GM21526 (cell line): ENCODE measurements around the gene CRYBB2.
"Not testable (repeated sequence)": the region's sequence is repeated elsewhere in the genome, so short reads cannot be mapped to it uniquely, and the experiment has no call there.

Experiments
- ATAC-seq: cut with Tn5 transposase; IDR thresholded peaks from one replicate; pipeline ENCODE4 v1.9.1; 2021; ENCODE audit warnings: moderate library complexity; ENCODE audit not compliant: unreplicated experiment, low FRiP score

The CRYBB2 gene

GRCh38 chr22:25219211-25219689 lies at the start of gene CRYBB2:
Gene CRYBB2, plus strand, starts transcription at chr22:25219639. Its CDS starts 1,791 bp downstream, at chr22:25221430.
- no peak for ATAC-seq

- ATAC-seq: no peak
Measured at GRCh38 chr22:25170426-25170980, 48.9 kb upstream of the CRYBB2 start.

DNA sequence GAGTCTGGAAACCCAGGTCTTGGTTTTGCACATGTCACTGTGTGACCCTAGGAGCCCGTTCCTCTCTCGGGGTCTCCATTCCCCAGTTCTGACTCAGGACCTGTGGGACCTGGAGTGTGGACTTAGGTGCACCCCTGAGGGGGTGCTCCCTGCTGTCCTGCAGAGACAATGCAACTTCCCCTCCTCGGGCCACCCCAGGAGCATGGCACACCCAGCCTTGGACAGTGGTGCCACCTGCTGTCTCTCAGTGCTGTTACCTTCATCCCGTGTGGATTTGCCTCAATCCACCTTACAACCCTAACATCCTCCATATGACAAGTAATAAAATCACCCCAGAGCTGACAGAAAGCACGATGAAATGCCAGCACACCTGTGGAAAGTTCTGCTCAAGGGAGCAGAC lies 47.3 kb upstream of the CRYBB2 start:
- no peak for ATAC-seq

- ATAC-seq: no peak
Measured at GRCh38 chr22:25174156-25174887, 45.1 kb upstream of the CRYBB2 start.

GRCh38 chr22:25174888-25175411 lies 44.5 kb upstream of the CRYBB2 start:
- ATAC-seq: no peak

DNA sequence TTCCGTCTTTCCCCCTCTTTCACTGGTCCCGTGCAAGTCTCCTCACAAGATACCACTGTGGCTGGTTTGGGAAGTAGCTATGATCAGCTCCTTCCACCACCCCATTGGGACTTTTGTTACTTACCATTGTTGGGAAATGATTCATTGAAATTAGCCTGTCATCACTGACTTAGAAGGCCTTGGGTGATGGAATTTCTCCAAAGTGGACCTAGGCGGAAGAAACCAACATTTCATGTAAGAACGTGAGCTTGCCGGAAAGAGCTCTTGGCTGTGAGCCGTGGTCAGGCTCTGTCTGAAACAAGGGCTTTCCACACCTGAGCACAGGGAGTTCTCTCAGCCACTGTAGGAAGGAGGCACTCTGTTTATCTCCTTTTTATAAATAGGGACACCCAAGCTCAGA lies 43.3 kb upstream of the CRYBB2 start:
- no peak for ATAC-seq

DNA sequence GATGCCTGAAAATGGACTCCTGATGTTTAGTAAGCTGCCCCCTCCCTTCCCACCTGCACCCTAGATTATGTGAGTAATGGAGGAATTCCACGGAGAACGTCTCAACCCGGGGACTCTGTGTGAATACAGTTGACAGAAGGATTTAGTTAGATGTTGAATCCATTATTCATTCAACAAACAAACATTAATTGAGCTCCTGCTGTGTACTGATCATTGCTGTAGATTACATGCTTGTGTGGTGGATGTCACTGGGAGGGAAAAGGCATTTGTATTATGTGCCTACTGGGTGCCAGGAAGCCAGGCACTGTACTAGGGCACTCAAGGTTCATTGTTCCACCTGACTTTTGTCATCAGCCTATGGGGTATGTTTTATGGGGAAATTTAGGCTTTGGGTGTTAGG lies 42.6 kb upstream of the CRYBB2 start:
- no peak for ATAC-seq

DNA sequence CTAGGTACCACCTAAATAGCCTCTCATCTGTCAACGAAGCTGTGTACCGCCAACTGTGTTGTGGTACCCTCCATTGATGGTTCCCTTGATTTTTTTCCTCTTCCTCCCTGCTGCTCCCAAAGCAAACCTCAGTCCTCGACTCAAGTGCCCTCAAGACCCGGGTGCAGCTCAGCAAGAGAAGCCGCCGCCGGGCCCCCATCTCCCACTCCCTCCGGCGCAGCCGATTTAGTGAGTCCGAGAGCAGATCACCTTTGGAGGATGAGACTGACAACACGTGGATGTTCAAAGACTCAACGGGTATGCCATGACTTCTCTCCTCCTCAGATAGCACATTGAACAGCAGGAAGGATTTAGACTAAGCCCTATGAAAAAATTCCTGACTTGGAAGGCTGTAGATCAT lies 42.2 kb upstream of the CRYBB2 start:
- no peak for ATAC-seq

DNA sequence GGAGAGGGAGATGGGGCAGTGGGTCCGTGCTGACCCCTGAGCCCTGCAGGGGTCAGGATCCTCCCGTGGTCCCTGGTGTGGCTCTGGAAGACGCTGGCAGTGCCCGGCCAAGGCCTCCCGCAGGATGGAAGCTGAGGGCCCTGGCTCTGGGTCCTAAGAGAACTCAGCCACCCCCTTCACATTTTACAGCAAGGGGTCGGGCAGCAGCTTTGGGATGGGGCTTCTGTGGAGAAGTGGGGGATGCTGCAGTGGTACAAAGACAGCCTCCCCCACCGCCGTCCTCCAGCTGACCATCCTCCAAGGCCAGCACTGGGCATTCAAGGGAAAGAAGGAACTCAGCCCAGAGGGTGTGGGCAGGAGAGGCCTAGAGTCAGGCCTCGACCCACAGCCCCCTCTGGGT lies 41.5 kb upstream of the CRYBB2 start:
- no peak for ATAC-seq

DNA sequence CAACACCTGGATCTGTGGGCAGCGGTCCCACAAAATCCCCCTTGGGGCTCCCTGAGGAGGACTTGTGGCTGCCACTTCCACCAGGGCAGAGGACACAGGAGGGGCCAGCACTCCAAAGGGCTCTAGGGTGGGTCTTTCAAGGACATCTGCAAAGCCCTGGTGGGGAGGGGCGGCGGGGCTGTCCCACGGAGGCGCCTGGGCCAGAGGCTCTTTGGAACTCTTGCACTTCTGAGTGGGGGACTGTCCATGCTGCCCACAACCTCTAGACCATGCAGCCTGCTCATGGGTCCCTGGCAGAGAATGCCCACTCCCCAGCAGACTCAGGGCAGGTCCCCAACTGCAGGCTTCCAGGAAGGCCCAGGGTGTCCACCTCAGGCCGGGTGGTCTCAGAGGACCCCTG lies 41.1 kb upstream of the CRYBB2 start:
- ATAC-seq: not testable (repeated sequence)

DNA sequence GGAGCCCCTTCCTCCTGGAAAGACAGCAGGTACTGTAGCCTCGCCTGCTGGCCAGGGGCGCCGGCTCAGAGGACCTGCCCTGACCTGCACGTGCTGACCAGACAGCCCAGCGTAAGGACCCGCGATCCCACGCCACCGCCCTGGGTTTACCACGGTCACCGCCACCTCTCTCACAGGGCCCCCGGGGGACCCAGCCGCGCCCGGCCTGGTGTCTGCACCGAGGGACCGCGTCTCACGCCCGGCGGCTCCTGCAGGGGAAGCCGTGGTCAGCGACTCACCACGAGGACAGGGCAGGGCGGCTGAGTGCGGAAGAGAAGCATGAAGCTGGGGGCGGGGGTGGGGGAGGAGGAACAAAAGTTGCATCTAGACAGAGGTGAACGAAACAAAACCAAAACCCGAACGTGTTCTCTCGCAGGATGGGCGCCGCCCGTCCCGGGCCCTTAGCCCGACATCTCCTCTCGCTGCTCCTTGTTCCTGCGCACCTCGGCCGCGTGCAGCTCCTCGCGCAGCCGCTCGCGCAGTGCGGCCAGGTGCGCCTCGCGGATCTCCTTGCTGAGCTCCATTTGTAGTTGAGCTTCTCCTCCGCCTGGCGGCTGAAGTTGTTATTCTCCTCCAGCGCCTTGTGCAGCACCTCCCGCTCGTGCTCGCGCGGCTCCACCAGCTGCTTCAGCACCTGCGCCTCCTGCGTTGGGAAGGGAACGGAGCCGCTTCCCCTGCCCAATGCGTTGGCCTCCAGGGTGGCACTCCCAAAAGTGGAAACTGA lies 40.4 kb upstream of the CRYBB2 start:
- ATAC-seq: not testable (repeated sequence)

DNA sequence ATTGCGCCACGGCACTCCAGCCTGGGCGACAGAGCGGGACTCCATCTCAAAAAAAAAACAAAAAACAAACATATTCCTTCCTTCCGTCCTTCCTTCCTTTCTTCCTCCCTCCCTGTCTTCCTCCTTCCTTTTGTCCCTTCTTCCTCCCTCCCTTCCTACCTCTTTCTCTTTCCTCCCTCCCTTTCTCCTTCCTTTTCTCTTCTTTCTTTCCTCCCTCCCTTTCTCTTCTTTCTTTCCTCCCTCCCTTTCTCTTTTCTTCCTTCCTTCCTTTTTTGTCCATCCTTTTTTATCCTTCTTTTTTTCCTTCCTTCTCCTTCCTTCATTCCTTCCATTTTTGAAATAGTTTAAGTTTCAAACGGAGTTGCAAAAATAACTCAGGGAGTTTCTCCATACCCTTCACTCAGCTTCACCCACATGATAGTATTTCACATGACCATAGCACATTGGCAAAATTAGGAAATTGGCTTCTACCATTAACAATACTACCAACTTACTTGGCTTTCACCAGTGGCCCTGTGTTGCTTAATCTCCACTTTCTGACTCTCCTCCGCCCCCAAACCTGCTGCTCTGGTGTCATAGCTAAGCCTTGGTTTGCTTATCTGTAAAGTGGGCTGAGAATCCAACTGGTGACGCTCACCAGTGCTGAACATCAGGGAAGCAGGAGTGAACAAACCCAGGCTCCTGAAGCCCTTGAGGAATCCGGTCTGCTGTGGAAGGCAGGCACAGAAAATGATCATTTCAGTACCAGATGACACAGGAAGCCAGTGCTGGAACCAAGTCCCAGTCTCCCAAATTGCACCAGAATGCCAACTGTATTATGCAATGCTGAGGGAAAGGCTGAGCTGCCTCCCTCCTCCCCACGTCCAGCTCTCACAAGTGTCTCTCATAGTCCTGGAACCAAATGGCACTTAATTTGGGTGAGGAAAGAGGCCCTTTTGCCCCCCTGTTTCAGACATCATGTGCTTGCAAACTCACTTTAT lies 37.0 kb upstream of the CRYBB2 start:
- ATAC-seq: no peak

- ATAC-seq: no peak
Measured at GRCh38 chr22:25183949-25184619, 35.4 kb upstream of the CRYBB2 start.

DNA sequence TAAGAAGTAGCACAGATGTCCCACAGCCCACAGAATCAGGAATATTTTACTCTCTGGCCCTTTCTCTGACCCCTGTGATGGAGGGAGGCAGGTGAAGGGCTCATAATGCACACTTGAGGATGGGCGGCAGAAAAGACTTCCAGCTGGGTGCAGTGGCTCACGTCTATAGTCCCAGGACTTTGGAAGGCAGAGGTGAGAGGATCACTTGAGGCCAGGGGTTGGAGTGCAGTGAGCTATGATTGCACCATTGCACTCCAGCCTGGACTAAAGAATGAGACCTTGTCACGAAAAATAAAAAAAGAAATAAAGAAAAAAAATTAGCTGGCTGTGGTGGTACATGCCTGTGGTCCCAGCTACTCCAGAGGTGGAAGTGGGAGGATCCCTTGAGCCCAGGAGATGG lies 33.3 kb upstream of the CRYBB2 start:
- no peak for ATAC-seq

DNA sequence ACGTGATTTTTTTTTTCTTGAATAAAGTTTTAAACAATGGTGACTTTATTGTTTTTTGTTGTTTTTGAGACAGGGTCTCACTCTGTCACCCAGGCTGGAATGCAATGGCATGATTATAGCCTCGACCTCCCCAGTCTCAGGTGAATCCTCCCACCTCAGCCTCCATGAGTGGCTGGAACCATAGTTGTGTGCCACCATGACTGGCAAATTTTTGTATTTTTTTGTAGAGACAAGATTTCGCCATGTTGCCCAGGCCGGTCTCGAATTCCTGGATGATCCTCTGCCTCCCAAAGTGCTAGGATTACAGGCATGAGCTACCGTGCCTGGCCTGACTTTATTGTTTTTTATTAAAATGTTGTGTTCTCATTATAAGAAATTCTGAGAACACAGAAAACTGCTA lies 32.0 kb upstream of the CRYBB2 start:
- ATAC-seq: no peak

GRCh38 chr22:25192406-25192805 lies 27.0 kb upstream of the CRYBB2 start:
- no peak for ATAC-seq

- ATAC-seq: no peak
Measured at GRCh38 chr22:25193130-25193529, 26.3 kb upstream of the CRYBB2 start.

DNA sequence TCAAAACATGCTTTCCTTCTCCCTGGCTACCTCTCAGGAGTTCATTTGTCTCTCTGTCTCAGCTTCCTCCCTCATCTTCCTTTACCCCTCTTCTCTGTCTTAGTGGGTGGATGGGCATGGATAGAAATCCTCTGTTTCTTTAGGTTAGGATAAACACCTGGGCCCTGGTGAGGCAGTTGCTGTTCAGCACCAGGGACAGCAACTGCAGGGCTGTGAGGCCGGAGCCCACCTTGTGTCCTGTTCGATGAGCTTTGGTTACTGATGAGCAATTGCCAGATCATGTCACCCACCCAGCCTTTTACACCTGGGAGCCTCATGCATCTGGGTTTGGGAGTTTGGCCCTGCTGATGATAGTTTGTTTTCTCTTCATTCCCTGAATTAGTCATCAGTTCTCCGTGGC lies 25.9 kb upstream of the CRYBB2 start:
- ATAC-seq: no peak

DNA sequence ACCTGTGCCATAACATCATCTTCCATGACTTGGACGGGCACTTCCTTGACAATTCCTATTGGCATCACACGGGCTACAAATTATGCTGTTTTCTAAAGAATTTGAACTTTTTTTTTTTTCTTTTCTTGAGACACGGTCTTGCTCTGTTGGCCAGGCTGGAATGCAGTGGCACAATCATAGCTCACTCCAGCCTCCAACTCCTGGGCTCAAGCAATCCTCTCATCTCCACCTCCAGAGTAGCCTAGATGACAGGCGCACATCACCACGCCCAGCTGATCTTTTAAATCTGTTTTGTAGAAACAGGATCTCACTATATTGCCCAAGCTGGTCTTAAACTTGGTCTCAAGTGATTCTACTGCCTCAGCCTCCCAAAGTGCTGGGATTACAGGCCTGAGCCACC lies 23.1 kb upstream of the CRYBB2 start:
- no peak for ATAC-seq

DNA sequence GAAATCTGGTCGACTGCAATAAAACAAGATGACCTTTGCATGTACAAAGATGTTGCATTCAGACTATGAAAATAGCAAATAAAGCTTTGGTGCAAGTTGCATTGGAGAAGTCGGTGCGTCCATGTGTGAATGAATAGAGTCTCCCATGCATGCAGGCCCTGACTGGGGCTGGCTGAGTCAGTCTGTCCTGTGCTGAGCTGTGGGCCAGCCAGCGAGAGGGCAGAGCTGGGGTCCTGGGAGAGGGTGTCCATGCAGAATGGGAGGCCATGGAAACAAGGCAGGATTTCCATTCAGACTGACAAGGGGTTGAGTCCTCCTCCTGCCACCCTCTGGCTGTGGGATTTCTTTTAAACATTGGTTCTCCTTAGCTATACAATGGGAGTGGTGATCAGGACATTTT lies 22.1 kb upstream of the CRYBB2 start:
- ATAC-seq: no peak
